ENCODE results near the gene B4GALNT3. TPM values are rescaled to one million over a fixed set of nuclear protein-coding genes. Genes with fewer than 3 reads are reported as not detected.

The B4GALNT3 gene
- total and polyA plus RNA-seq, 10 of the 15 experiments (the other 5 are each of a cell fraction or from before 2014, with no cell fraction given): 0.05 to 4.2 (median 2.7) TPM; not detected in 1

- no peak for TF ChIP-seq SKIL (IDR thresholded peaks at IDR 0.05; ENCODE audit: low read depth, poor library complexity, severe bottlenecking)
- TF ChIP-seq TBL1XR1 (IDR thresholded peaks at IDR 0.05; ENCODE audit: low read depth, low read length): no peak
- no peak for TF ChIP-seq TAF1 (IDR thresholded peaks at IDR 0.05; ENCODE audit: borderline replicate concordance, low read depth, low read length)
- no peak for TF ChIP-seq RELA (IDR thresholded peaks at IDR 0.05; ENCODE audit: borderline replicate concordance, partially characterized antibody)
- TF ChIP-seq BACH1 (IDR thresholded peaks at IDR 0.05; ENCODE audit: borderline replicate concordance): no peak
- TF ChIP-seq CUX1 (IDR thresholded peaks at IDR 0.05; ENCODE audit: insufficient replicate concordance, low read depth, low read length): no peak
- no peak for TF ChIP-seq DPF2 (IDR thresholded peaks at IDR 0.05)
- no peak for TF ChIP-seq PRDM15 (CRISPR knock-in tag; IDR thresholded peaks at IDR 0.05)
- no peak for TF ChIP-seq NFYA (IDR thresholded peaks at IDR 0.05; ENCODE audit: borderline replicate concordance, low read depth, low read length)
- no peak for TF ChIP-seq ZBTB33 (IDR thresholded peaks at IDR 0.05)
- no peak for TF ChIP-seq KAT2A (conservative IDR thresholded peaks at IDR 0.05; ENCODE audit: control insufficient read depth, low read depth, low read length)
Measured at GRCh38 chr12:570921-571794, 111.4 kb downstream of the B4GALNT3 start (continued).

All from GM12878 (cell line).